Loucy (cell line): ENCODE data around the gene BICRAL.

Experiments used
- H2AFZ ChIP-seq: fragments of 200-600 bp; sonication (generic); 2 replicates; pipeline ENCODE4 v1.6.0; 2016; ENCODE audit warnings: antibody characterized with exemption, mild to moderate bottlenecking, low read length, moderate library complexity
- H3F3A ChIP-seq: fragments of 200-600 bp; 2 replicates; pipeline ENCODE4 v1.6.0; 2016; ENCODE audit warnings: antibody characterized with exemption, low read depth, mild to moderate bottlenecking
- H3K27me3 ChIP-seq: fragments of 200-600 bp; sonication (generic); 2 replicates; pipeline ENCODE4 v1.6.1; 2014; ENCODE audit warnings: low read length, mild to moderate bottlenecking; ENCODE audit not compliant: insufficient read depth, poor library complexity, severe bottlenecking
- H3K36me3 ChIP-seq: fragments of 200-600 bp; sonication (generic); 2 replicates; pipeline ENCODE4 v1.6.1; 2016; ENCODE audit warnings: low read length; ENCODE audit not compliant: insufficient read depth
- H3K4me1 ChIP-seq: fragments of 200-600 bp; sonication (generic); 2 replicates; pipeline ENCODE4 v1.5.1; 2014; ENCODE audit warnings: low read length, mild to moderate bottlenecking; ENCODE audit not compliant: insufficient read depth, poor library complexity, severe bottlenecking
- H3K4me2 ChIP-seq: fragments of 200-600 bp; sonication (generic); 2 replicates; pipeline ENCODE4 v1.6.0; 2014; ENCODE audit warnings: antibody characterized with exemption, low read length, low read depth, mild to moderate bottlenecking; ENCODE audit not compliant: poor library complexity, severe bottlenecking
- H3K4me3 ChIP-seq: fragments of 200-600 bp; sonication (generic); 2 replicates; pipeline ENCODE4 v1.5.1; 2014; ENCODE audit warnings: low read length, mild to moderate bottlenecking, mixed read lengths; ENCODE audit not compliant: poor library complexity, severe bottlenecking
- H3K79me2 ChIP-seq: fragments of 200-600 bp; sonication (generic); 2 replicates; pipeline ENCODE4 v1.6.1; 2014; ENCODE audit warnings: low read length; ENCODE audit not compliant: insufficient read depth
- H3K9ac ChIP-seq: fragments of 200-600 bp; sonication (generic); 2 replicates; pipeline ENCODE4 v1.6.0; 2014; ENCODE audit warnings: mild to moderate bottlenecking, low read depth, low read length, moderate library complexity; ENCODE audit not compliant: poor library complexity, severe bottlenecking
- H3K9me2 ChIP-seq: fragments of 200-600 bp; sonication (generic); replicated peaks from 2 replicates; pipeline ENCODE4 v1.6.1; 2016; ENCODE audit warnings: low read depth, low read length, mixed read lengths
- H3K9me3 ChIP-seq: fragments of 200-600 bp; sonication (generic); 2 replicates; pipeline ENCODE4 v1.6.1; 2014; ENCODE audit warnings: mild to moderate bottlenecking, antibody characterized with exemption, low read length, low read depth; ENCODE audit not compliant: insufficient read depth
- H4K20me1 ChIP-seq: fragments of 200-600 bp; sonication (generic); 2 replicates; pipeline ENCODE4 v1.6.0; 2014; ENCODE audit warnings: antibody characterized with exemption, low read length, mild to moderate bottlenecking; ENCODE audit not compliant: insufficient read depth, poor library complexity, severe bottlenecking
- EZH2phosphoT487 ChIP-seq: fragments of 200-600 bp; IDR thresholded peaks from 2 replicates; pipeline ENCODE4 v1.6.1; 2018; ENCODE audit warnings: antibody characterized with exemption, mild to moderate bottlenecking, moderate library complexity, borderline replicate concordance
- TF ChIP-seq, protein P1 (sequence below): fragments of 200-600 bp; sonication (generic); conservative IDR thresholded peaks from 2 replicates; pipeline ENCODE4 v1.5.1; 2014; ENCODE audit warnings: mild to moderate bottlenecking, antibody characterized with exemption, low read length

Gene BICRAL

DNA sequence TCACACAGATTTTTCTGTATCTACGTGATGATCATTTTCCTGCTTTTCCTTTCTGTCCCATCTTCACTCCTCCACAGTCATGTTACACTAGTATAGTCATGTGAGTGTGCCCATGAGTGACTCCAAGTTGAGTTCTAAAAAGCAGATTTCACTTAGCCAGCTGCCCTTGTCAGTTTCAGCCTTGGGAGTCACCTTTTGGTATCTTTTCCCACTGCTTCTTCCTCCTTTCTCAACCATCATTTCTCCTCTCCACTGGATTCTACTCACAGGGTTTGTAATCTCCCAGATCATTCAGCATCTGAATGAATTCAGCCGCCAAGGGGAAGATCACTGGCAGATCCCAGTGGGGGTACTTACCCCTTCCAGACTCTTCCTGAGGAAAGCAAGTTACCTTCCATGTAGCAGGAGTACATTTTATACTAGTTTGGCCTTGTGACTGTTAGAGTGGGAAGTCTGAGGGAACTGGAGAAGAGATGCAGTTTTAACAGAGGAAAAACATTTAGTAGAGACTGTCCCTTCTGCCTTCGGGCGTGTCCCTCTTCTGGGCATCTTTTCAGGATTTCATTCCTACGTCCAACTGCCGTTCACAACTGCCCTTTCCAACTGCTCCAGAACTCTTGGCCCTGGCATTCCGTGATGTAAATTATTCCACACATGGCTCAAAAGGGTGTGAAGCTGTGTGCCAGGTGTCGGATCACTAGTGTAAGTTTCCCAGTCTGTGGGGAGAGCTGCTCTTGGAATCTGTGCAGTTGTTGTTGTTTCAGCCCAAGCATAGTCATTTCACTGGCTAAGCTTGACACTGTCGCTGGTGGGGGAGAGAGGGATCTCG lies 38.9 kb downstream of the BICRAL start:
- TF ChIP-seq, protein P1, sequence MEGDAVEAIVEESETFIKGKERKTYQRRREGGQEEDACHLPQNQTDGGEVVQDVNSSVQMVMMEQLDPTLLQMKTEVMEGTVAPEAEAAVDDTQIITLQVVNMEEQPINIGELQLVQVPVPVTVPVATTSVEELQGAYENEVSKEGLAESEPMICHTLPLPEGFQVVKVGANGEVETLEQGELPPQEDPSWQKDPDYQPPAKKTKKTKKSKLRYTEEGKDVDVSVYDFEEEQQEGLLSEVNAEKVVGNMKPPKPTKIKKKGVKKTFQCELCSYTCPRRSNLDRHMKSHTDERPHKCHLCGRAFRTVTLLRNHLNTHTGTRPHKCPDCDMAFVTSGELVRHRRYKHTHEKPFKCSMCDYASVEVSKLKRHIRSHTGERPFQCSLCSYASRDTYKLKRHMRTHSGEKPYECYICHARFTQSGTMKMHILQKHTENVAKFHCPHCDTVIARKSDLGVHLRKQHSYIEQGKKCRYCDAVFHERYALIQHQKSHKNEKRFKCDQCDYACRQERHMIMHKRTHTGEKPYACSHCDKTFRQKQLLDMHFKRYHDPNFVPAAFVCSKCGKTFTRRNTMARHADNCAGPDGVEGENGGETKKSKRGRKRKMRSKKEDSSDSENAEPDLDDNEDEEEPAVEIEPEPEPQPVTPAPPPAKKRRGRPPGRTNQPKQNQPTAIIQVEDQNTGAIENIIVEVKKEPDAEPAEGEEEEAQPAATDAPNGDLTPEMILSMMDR: no peak
- no peak for TF ChIP-seq EZH2phosphoT487
- no peak overlapping the region for H3K4me2 ChIP-seq

DNA sequence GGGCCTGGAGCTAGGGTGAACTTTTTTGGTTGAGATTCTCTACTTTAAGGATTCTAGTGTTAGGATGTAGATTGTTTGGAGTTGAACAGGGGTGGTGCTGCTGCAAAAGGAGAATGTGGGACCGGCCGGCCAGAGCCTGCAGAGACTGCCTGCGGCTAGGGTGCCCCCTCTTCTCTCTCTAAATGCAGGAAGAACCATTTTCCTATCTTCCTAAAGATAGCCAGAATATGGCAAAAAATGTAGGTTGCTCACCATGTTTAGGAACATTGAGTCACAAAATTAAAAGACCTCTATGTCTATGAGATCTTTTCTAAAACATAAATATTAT lies 39.5 kb downstream of the BICRAL start:
- Histone ChIP-seq H3K27me3 (no peaks in the 10 kb centered on the region), H3K79me2 (no peaks in the 10 kb centered on the region), H2AFZ (no peak overlapping the region), H3K9me3 (no peaks in the 10 kb centered on the region), H3K36me3 (peaks cover 20% of the 10 kb centered on the region; the same call in 1 of the 2 replicates), H3K4me2 (no peak overlapping the region), H3K9me2 (no peaks in the 10 kb centered on the region), H3K9ac (no peak overlapping the region), H3K4me3 (no peak overlapping the region), H3F3A (no peaks in the 10 kb centered on the region), H4K20me1 (no peaks in the 10 kb centered on the region), H3K4me1 (peaks cover 5% of the 10 kb centered on the region)
- TF ChIP-seq, protein P1: no peak
- no peak for TF ChIP-seq EZH2phosphoT487

More for the DNA sequence above, 38.9 kb downstream of the BICRAL start:
- Histone ChIP-seq H3K79me2 (no peaks in the 10 kb centered on the region), H3K4me3 (no peak overlapping the region), H3K9me2 (no peaks in the 10 kb centered on the region), H2AFZ (no peak overlapping the region), H3K4me1 (peaks cover 5% of the 10 kb centered on the region), H4K20me1 (no peaks in the 10 kb centered on the region), H3K9me3 (no peaks in the 10 kb centered on the region), H3K9ac (no peak overlapping the region), H3K36me3 (peaks cover 20% of the 10 kb centered on the region; the same call in 1 of the 2 replicates), H3F3A (no peaks in the 10 kb centered on the region), H3K27me3 (no peaks in the 10 kb centered on the region)

DNA sequence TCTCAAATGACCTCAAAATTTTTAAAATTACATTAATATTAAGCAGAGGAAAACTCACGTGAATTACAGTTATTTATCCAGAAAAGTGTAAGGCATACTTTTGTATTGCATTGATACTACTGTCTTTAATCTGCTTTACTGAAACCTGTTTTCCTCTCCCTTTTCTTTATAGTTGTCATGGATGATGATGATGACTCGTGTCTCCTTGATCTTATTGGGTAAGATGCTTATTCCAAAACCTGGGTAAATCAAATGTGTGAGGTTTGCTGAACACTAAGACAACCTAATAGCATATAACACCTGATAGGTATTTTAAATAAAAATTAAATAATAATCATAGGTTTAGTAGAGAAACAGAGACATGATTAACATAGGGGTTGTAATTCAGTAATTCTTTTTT lies 40.0 kb downstream of the BICRAL start:
- no peak for TF ChIP-seq EZH2phosphoT487
- TF ChIP-seq, protein P1: no peak
- Histone ChIP-seq H3K4me3 (no peak overlapping the region), H3K36me3 (peaks cover 20% of the 10 kb centered on the region; the same call in 1 of the 2 replicates), H3K4me1 (peaks cover 5% of the 10 kb centered on the region), H3K27me3 (no peaks in the 10 kb centered on the region), H2AFZ (no peak overlapping the region), H3K9me2 (no peaks in the 10 kb centered on the region), H3K79me2 (no peaks in the 10 kb centered on the region), H3K9ac (no peak overlapping the region), H3K9me3 (no peaks in the 10 kb centered on the region), H3F3A (no peaks in the 10 kb centered on the region), H3K4me2 (no peak overlapping the region), H4K20me1 (no peaks in the 10 kb centered on the region)
